Activated CD4-positive, CD25-positive, alpha-beta regulatory T cell treated with anti-CD3 and anti-CD28 coated beads, Interleukin-2, amount 50 U/mL, for 24 hours (primary cell): ENCODE results near the gene IGLL5.

Experiments used
- ATAC-seq, 2 donors: fragments of 150-1000 bp; cut with Tn5 transposase; one replicate each; pipeline ENCODE4 v1.10.0; 2021; ENCODE audit warnings: mild to moderate bottlenecking in 1 of 2, moderate library complexity in 1 of 2

The IGLL5 gene

GRCh38 chr22:22928666-22929380 is 41.2 kb downstream of the IGLL5 start:
- ATAC-seq: peak; percentile 89

- no peak for ATAC-seq
Measured at GRCh38 chr22:22929381-22930221, 42.0 kb downstream of the IGLL5 start.

- no peak for ATAC-seq
Measured at GRCh38 chr22:22930222-22930497, 42.5 kb downstream of the IGLL5 start.

- no peak for ATAC-seq
Measured at GRCh38 chr22:22930571-22931556, 43.2 kb downstream of the IGLL5 start.

- ATAC-seq: no peak
Measured at GRCh38 chr22:22931557-22932270, 44.1 kb downstream of the IGLL5 start.

- no peak for ATAC-seq
Measured at GRCh38 chr22:22932512-22932941, 44.9 kb downstream of the IGLL5 start.

- ATAC-seq: no peak
Measured at GRCh38 chr22:22933100-22933806, 45.6 kb downstream of the IGLL5 start.

GRCh38 chr22:22933807-22934542 is 46.4 kb downstream of the IGLL5 start:
- no peak for ATAC-seq

- no peak for ATAC-seq
Measured at GRCh38 chr22:22934543-22935055, 47.0 kb downstream of the IGLL5 start.

- ATAC-seq: peak in 1 of 2 donors; percentile 10
Measured at GRCh38 chr22:22935056-22935545, 47.5 kb downstream of the IGLL5 start.

- peak; percentile 49 to 60 for ATAC-seq
Measured at GRCh38 chr22:22935546-22936157, 48.0 kb downstream of the IGLL5 start.

GRCh38 chr22:22936180-22936914 is 48.7 kb downstream of the IGLL5 start:
- no peak for ATAC-seq

- no peak for ATAC-seq
Measured at GRCh38 chr22:22936915-22937656, 49.5 kb downstream of the IGLL5 start.

GRCh38 chr22:22937894-22938480 is 50.4 kb downstream of the IGLL5 start:
- no peak for ATAC-seq

- ATAC-seq: no peak
Measured at GRCh38 chr22:22938672-22939587, 51.3 kb downstream of the IGLL5 start.

GRCh38 chr22:22939588-22940368 is 52.2 kb downstream of the IGLL5 start:
- ATAC-seq: no peak
